AG04450 (cell line): ENCODE data around the gene TJAP1. TPM values are rescaled to one million over a fixed set of nuclear protein-coding genes. Genes with fewer than 3 reads are reported as not detected.
"Not testable (repeated sequence)": the region's sequence is repeated elsewhere in the genome, so short reads cannot be mapped to it uniquely, and the experiment has no call there.

Experiments used
- CTCF ChIA-PET: fragments of 300-600, 350-600 bp; formaldehyde crosslinking; extraction: SDS; loops from one replicate; lab custom pipeline; 2022; ENCODE audit warnings: antibody characterized with exemption, inconsistent platforms; lab: Charles Lee
- POLR2A ChIA-PET: fragments of 350-600 bp; formaldehyde crosslinking; extraction: SDS; loops from one replicate; lab custom pipeline; 2021; ENCODE audit warnings: antibody characterized with exemption, inconsistent platforms; lab: Yijun Ruan, JAX
- DNase-seq: peaks from one replicate; pipeline ENCODE4 v3.0.0-alpha.2; 2011; ENCODE audit warnings: low read depth, low spot score
- H3K27ac ChIP-seq: one replicate; pipeline ENCODE4 v1.5.1; 2012; ENCODE audit warnings: low read depth, low read length, control low read depth
- H3K27me3 ChIP-seq: one replicate; pipeline ENCODE4 v1.6.0; 2012; ENCODE audit warnings: low read length; ENCODE audit not compliant: control insufficient read depth, insufficient read depth
- H3K4me3 ChIP-seq: 2 replicates; pipeline ENCODE4 v1.5.1; 2011; ENCODE audit warnings: mild to moderate bottlenecking, low read depth, low read length, control low read depth
- H3K9me3 ChIP-seq: 2 replicates; pipeline ENCODE4 v1.5.1; 2012; ENCODE audit warnings: low read length; ENCODE audit not compliant: control insufficient read depth, insufficient read depth
- polyA plus RNA-seq: library from polyadenylated mRNA; depleted of rRNA; stranded (reverse); fragments of >200 nt; gene quantifications from 2 replicates; pipeline ENCODE4 v1.2.3, GENCODE V29; 2011
- TF ChIP-seq, protein P1 (sequence below): IDR thresholded peaks from 2 replicates; pipeline ENCODE4 v1.5.1; 2011; ENCODE audit warnings: low read depth, low read length, control low read depth, inconsistent platforms

Gene TJAP1
- polyA plus RNA-seq, 1 experiment = 20.4 TPM

DNA sequence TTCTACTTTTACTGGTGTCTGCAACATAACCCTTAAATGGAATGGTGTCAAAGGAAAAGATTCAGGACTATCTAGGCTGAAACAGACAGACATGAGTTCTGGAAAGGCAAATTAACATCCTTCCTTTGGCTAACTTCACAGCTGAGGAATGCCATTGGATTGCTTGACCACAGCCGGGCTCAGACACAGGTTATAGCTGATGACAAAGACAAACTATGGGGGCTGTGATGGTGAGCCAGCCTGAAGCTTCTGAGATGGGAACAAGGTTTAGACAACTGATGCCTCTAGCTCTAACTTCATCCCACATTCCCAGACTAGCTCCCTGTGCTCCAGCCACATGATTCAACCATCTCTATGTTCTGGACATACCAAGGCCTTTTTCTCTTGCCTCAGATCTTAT is 54.8 kb downstream of the TJAP1 start:
- no peak overlapping the region for H3K27ac ChIP-seq
- no peaks in the 10 kb centered on the region for H3K9me3 ChIP-seq
- no peak overlapping the region for H3K4me3 ChIP-seq
- DNase-seq = no peak
- TF ChIP-seq, protein P1, sequence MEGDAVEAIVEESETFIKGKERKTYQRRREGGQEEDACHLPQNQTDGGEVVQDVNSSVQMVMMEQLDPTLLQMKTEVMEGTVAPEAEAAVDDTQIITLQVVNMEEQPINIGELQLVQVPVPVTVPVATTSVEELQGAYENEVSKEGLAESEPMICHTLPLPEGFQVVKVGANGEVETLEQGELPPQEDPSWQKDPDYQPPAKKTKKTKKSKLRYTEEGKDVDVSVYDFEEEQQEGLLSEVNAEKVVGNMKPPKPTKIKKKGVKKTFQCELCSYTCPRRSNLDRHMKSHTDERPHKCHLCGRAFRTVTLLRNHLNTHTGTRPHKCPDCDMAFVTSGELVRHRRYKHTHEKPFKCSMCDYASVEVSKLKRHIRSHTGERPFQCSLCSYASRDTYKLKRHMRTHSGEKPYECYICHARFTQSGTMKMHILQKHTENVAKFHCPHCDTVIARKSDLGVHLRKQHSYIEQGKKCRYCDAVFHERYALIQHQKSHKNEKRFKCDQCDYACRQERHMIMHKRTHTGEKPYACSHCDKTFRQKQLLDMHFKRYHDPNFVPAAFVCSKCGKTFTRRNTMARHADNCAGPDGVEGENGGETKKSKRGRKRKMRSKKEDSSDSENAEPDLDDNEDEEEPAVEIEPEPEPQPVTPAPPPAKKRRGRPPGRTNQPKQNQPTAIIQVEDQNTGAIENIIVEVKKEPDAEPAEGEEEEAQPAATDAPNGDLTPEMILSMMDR = no peak
- POLR2A ChIA-PET = interaction anchor here (0.5 kb wide), 1 partner anchor 75 kb away, joined by 3 read pairs; no protein-coding TSS in a partner anchor
- CTCF ChIA-PET = interaction anchor here (1.1 kb wide), 1 partner anchor 547 kb away, joined by 3 read pairs; no protein-coding TSS in a partner anchor
- no peaks in the 10 kb centered on the region for H3K27me3 ChIP-seq

DNA sequence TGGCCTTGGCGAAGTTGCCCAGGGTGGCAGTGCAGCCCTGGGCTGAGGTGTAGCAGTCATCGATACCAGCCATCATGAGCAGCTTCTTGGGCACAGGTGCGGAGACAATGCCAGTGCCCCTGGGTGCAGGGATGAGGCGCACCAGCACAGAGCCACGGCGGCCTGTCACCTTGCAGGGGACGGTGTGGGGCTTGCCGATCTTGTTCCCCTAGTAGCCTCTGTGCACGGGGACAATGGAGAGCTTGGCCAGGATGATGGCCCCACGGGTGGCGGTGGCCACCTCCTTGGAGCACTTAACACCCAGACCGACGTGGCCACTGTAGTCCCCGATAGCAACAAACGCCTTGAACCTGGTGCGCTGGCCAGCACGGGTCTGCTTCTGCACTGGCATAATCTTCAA is 61.6 kb downstream of the TJAP1 start:
- POLR2A ChIA-PET, H3K9me3 ChIP-seq, H3K27me3 ChIP-seq, H3K27ac ChIP-seq, H3K4me3 ChIP-seq, DNase-seq, CTCF ChIA-PET: not testable (repeated sequence)

DNA sequence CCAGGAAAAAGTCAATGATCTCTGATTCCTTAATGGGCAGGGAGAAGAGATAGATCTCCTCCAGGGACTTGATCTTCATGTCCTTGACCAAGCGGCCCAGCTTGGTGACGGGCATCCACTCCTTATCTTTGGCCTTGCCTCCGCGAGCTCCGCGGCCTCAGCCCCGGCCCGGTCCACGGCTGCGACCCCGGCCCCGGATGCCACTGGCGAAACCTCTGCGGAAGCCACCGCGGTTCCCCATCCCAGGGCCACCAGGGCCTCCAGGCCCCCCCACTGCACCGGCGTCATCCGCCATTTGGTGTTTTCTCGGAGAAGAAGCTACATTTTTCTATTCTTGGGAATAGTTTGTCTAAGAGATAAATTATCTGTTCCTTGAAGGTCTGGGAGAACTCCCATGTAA is 62.0 kb downstream of the TJAP1 start:
- H3K9me3 ChIP-seq, H3K27me3 ChIP-seq, POLR2A ChIA-PET, DNase-seq, H3K27ac ChIP-seq, CTCF ChIA-PET, H3K4me3 ChIP-seq: not testable (repeated sequence)

DNA sequence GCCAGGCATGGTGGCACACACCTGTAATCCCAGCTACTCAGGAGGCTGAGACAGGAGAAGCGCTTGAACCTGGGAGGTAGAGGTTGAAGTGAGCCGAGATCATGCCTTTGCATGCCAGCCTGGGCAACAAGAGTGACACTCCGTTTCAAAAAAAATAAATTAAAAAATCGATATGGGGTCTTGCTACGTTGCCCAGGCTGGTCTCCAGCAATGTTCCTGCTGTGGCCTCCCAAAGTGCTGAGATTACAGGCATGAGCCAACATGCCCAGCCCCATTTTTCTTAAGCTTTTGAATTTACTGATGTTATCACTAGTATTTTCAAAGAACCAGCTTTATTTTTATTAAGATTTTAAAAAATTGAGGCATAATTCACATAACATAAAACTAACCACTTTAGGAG is 63.1 kb downstream of the TJAP1 start:
- TF ChIP-seq, protein P1 = no peak
- no peak overlapping the region for H3K4me3 ChIP-seq
- DNase-seq = no peak
- H3K27ac ChIP-seq = no peak overlapping the region
- CTCF ChIA-PET = no interaction called here
- H3K9me3 ChIP-seq = no peaks in the 10 kb centered on the region
- POLR2A ChIA-PET = no interaction called here
- no peaks in the 10 kb centered on the region for H3K27me3 ChIP-seq

DNA sequence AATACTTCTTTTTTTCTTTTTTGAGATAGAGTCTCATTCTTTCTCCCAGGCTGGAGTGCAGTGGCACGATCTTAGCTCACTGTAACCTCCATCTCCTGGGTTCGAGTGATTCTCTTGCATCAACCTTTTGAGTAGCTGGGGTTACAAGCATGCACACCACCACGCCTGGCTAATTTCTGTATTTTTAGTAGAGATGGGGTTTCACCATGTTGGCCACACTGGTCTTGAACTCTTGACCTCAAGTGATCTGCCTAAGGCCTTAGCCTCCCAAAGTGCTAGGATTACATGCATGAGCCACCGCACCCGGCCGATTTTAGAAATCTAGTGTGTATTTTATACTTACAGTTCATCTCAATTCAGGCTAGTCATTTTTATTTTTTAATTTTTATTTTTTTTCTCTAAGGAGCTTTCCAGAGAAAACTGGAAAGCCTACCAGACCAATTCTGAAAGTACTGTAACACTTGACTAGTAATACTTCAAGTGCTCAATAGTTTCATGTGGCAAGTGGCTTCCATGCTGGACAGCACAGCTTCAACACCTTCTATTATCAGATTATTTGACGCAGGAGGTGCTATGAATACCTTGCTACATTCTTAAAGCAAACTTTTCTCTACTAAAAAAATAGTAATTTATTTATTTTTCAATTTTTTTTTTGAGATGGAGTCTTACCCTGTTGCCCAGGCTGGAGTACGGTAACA is 64.6 kb downstream of the TJAP1 start:
- DNase-seq = no peak
- Histone ChIP-seq H3K9me3 (no peaks in the 10 kb centered on the region), H3K27ac (no peak overlapping the region), H3K4me3 (no peak overlapping the region), H3K27me3 (no peaks in the 10 kb centered on the region)
- TF ChIP-seq, protein P1 = no peak
- ChIA-PET CTCF (no interaction called here), POLR2A (interaction anchor here (0.6 kb wide), 1 partner anchor 584 kb away, joined by 8 read pairs; no protein-coding TSS in a partner anchor)

DNA sequence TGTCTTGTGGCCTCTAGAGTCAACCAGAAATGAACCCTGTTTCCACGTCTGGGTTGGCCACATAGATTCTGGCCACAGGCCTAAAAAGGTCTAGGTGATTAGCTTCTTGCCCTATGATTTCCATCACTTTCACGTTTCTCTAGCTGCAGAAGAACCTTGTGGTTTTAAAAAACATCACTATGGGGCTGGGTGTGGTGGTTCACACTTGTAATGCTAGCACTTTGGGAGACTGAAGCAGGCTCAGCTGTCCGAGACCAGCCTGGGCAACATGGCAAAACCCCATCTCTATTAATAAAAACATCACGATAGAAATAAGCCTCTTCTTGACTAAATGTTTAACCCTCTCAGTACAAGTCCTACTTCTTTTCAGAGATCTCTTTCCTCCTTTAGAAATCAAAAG is 67.1 kb downstream of the TJAP1 start:
- POLR2A ChIA-PET = no interaction called here
- Histone ChIP-seq H3K27me3 (no peaks in the 10 kb centered on the region), H3K27ac (no peak overlapping the region), H3K4me3 (no peak overlapping the region), H3K9me3 (no peaks in the 10 kb centered on the region)
- DNase-seq = no peak
- TF ChIP-seq, protein P1 = no peak
- CTCF ChIA-PET = interaction anchor here (0.7 kb wide), 1 partner anchor 63 kb away, joined by 3 read pairs; no protein-coding TSS in a partner anchor
